CD4-positive, alpha-beta T cell treated with Interleukin-15 for 4 hours (primary cell): ENCODE measurements around the gene BRAT1.
"Not testable (repeated sequence)": the region's sequence is repeated elsewhere in the genome, so short reads cannot be mapped to it uniquely, and the experiment has no call there.

ENCODE experiments used
- DNase-seq: peaks from one replicate; pipeline ENCODE4 v3.0.0-alpha.2; 2020; ENCODE audit warnings: low spot score

BRAT1 gene

DNA sequence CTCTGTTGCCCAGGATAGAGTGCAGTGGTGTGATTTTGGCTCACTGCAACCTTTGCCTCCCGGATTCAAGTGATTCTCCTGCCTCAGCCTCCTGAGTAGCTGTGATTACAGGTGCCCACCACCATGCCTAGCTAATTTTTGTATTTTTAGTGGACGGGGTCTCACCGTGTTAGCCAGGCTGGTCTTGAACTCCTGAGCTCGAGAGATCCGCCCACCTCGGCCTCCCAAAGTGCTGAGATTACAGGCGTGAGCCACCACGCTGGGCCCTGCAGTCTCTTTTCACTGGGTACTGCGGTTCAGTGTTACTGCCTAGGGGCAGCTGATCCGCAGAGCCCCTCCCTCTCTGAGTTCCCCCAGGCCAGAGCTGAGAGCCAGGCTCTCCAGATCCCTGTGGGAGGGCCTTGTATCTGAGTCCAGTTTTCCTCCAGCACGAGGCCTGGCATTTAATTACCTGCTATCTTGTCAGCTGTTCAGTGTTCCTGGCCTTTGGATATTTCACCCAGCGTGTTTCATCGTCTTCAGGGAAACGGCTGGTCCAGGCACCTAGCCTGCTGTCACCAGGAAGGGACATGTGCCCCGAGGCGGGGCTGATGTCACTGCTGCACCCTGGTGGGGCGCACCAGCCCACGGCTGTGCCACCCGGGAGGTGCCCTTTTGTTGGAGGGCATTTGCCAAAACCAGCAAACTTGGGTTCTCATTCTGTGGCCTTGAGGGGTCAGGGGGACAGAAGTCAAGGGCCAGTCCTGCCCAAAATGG, 19.3 kb downstream of the BRAT1 start:
- DNase-seq: not testable (repeated sequence)

DNA sequence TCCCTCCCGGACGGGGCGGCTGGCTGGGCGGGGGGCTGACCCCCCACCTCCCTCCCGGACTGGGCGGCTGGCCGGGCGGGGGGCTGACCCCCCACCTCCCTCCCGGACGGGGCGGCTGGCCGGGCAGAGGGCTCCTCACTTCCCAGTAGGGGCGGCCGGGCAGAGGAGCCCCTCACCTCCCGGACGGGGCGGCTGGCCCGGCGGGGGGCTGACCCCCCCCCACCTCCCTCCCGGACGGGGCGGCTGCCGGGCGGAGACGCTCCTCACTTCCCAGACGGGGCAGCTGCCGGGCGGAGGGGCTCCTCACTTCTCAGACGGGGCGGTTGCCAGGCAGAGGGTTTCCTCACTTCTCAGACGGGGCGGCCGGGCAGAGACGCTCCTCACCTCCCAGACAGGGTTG, 21.1 kb downstream of the BRAT1 start:
- not testable (repeated sequence) for DNase-seq

DNA sequence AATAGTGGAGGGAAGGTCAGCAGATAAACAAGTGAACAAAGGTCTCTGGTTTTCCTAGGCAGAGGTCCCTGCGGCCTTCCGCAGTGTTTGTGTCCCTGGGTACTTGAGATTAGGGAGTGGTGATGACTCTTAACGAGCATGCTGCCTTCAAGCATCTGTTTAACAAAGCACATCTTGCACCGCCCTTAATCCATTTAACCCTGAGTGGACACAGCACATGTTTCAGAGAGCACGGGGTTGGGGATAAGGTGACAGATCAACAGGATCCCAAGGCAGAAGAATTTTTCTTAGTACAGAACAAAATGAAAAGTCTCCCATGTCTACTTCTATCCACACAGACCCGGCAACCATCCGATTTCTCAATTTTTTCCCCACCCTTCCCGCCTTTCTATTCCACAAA, 21.8 kb downstream of the BRAT1 start:
- DNase-seq: not testable (repeated sequence)

DNA sequence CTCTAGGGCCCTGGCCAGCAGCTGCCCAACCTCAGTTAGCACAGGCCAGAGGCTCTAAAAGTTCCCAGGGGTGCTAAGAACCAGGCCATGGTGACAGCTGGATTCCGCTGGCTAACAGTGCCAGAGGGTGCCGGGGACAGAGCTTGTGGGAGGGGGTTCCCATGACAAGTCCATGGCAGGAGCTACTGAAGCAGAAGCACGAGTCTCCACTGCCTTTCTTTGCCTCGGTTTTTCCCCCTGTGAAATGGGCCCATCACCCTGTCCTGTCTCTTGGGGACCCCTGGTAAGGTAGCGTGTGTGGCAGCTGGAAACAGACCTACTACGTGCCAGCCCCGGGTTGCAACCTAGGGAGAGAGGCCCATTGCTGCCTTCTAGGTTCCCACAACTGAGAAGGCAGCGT, 22.5 kb downstream of the BRAT1 start:
- DNase-seq: not testable (repeated sequence)

DNA sequence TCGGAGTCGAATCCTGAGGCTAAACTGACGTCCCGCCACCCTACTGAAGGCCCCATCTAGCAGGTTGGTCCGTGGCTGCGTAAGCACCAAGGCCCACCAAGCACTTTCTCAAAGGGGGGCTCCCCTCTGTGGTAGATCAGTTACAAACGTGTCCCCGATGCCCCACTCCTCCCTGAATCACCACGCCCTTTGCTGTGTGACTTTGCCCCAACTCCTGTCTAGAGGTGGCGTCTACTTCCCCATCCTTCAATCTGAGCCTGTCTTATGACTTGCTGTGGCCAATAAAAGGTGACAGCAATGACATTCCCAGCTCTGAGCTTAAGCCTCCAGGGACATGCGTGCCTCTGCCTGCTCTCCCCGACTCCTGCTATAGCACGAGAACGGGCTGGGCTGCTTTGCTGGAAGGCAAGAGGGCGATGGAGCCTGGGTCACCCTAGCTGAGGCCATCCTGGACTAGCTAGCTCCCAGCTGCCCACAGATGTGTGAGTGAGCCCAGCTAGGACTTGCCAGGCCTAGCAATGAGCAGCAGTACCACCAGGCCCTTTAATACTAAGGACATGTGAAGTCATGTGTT, 23.0 kb downstream of the BRAT1 start:
- not testable (repeated sequence) for DNase-seq

DNA sequence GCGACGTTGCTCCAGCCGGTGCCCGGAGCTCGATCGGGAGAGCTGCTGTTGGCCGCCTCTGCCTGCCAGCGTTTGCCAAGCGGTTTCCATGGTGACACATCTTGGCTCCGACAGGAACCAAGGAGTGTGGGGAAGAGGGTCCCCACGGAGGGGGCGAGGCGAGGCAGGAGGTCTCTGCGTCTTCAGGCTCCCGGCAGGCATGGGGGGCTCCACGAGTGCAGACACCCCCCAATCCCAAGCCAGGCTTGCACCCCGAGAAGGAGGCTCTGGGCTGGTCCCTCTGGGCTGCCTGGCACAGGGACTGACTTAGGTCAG, 23.6 kb downstream of the BRAT1 start:
- not testable (repeated sequence) for DNase-seq

DNA sequence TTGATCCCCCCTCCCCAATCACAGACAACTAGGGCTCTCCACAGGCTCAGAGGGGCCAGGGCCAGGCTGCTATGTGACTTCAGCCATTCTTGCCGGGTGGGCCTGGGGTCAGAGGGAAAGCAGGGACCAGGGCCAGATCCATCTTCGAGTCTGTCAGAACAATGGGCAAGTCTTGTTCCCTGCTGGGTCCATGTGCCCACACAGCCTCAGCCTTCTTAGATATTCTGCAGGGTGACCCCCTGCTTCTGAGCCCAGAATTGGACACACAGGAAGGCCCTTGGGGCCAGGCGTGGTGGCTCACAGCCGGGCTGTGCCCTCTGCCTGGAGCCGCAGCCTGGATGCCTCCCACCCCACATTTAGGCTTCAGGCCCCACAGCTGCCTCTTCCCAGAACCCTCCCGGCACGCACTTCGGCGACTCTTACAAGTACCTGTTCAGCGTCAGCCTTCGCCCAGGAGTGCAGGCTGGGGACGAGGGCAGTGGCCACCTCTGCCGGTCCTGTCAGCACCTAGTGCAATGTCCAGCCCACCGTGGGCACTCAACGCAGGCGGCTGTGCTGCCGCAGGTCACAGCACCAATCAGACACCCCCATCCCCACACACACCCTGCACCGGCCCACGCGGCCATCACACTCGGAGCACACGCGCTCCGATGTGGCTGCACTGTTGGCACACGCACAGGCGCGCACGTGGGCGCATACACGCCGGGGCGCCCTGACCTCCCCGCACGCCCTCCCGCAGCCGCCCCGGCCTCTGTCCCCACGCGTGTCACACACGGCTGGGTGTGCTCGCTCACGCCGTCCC, 24.1 kb downstream of the BRAT1 start:
- DNase-seq: not testable (repeated sequence)

DNA sequence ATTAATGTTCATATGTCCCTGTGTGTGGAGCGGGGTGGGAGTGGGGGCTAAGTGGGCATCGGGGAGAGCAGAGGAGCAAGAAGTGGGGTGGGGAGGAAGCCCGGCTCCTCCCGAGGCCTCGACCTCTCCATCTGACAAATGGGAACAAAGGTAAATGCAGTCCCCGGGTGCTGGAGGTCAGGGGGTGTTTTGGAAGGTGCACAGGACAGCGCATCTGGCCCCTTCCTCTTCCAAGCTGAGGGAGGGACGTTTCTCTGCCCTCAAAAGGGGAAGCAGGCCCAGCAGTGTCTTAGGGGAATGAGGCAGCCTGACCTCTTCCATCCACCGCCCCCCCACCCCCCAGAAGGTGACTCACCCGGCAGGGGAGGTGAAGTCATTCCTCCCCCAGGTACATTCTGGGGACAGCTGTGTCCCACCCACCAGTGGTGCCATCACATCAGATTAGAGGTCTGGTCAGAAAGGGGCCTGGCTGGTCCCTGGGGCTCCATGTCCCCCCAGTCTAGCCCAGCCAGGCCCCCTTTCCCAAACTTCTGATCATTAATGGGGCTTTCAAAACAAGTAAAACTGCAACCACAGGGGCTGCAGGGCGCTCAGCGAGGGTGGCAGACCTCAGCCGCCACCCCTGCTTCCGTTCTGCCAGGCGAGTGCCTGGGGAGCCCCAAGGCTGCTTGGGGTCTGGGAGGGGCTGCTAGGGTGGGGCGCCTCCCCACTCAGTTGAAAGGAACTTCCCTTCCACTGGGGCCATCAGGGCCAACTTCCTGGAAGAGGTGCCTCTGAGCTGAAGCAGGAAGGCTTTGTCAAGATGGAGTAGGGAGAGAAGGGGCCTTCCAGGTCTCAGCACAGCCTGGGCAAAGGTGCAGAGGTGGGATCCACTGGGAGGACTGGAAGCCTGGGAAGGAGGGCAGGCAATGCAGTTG, 25.0 kb downstream of the BRAT1 start:
- DNase-seq: peak; percentile 88

DNA sequence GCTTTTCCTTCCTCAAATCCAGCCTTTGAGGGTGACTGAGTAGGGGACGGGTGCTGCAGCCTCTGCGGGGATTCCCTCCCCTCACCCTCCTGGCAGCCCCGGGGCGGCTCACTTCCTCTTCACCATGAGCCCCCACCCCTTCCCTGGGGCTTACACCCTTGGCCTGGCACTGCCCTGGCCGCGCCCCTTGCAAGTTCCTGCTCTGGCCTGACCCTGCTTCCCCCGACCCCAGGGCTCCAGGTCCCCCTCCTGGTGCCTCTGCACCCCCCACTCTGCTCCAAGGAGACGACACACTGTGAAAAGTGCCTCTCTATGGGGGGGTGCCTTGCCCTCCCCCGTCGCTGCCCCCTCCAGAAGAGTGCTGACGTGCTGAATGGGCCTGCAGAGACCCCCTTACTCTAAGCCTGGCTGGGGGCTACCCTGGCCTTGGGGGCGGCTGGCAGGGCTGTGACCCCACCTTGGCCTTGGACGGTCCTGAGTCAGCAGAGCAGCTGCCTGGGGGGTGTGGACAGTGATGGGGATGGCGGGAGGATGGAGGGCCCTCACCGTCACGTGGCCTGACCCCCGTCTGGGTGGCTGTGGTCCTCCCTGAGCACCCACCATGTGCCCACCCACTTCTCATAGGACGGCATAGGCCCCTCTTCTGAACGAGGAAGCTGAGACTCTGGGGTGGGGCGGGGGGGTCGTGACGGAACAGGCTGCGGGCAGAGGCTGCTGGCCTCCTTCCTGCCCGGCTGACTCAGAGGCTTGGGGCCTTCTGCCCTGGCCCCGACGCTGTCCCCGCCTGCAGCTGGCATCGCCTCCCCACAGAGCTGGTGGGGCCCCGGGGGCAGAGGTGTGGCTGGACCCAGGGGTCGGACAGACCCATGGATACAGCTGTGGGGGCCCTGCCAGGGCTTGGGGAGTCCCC, 25.9 kb downstream of the BRAT1 start:
- DNase-seq: peak; percentile 64

DNA sequence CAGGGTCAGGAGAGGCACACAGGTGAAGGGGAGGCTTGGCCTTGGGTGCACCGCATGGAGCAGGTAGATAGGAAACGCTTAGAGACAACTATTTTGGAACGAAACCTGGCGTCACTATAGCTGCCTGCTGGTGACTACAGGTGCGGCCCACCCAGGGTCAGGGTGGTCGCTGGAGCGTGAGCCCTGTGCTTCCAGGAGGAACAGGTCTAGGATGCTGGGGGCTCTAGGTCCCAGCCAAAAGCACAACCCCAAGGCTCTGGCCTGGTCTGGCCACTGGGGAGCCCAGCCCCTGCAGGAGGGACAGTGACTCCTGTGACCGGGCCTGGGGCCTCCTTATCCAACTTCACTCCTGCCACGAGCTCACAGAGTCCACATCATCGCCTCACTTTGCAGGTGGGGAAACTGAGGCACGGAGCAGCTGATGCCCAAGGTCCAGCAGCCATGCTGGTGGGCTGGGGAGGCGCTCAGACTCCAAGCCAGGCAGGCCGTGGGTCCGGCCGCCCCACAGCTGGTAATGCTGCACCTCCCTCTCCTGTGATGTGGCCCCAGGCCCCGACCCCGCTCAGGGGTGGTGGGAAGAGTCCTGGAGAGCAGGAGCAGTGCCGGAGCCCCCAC, 26.7 kb downstream of the BRAT1 start:
- DNase-seq: no peak

DNA sequence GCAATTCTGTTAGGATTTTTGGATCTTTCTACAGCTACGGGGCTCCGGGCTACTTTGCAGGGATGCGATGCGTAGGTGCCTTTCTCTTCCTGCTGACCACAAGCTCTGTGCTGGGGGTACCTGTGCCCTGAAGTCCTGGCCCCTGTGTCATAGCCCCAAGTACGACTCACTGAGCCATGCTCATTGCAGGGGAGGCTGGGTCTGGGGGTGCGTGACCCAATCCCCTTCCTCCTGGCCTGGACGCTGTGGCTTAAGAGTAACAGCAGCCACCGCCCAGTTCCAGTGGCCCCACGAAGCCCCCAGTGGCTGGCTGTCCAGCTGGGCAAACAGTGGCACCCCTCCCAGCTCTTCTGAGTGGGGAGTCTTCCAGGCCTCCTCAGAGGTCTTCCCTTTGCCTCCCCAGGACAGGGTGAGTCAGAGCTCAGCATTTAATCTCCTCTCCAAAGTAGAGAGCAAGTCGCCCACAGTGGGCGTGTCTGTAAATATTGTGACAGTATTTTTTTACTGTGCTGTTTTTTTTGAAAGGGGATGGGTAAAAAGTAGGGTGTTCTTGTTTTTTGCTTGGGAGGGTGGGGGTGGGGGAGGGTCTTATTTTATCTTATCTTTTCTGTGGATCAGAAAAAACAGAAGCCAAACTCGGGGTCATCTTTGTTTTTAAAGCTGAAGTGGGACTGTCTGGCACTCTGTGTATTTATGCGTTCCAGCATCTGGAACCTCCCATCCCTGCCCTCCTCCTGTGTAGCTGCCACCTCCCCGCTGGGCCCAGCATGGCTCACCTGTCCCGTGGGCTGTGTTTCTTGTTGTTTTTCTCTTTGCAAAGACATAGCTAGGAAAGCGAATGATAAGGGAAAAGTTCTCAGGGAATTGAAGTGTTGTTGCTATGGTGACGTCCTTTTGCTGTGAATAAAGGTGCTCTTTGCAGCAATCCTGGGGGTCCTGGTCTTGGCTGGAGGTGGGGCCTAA, 27.5 kb downstream of the BRAT1 start:
- peak; percentile 73 for DNase-seq

DNA sequence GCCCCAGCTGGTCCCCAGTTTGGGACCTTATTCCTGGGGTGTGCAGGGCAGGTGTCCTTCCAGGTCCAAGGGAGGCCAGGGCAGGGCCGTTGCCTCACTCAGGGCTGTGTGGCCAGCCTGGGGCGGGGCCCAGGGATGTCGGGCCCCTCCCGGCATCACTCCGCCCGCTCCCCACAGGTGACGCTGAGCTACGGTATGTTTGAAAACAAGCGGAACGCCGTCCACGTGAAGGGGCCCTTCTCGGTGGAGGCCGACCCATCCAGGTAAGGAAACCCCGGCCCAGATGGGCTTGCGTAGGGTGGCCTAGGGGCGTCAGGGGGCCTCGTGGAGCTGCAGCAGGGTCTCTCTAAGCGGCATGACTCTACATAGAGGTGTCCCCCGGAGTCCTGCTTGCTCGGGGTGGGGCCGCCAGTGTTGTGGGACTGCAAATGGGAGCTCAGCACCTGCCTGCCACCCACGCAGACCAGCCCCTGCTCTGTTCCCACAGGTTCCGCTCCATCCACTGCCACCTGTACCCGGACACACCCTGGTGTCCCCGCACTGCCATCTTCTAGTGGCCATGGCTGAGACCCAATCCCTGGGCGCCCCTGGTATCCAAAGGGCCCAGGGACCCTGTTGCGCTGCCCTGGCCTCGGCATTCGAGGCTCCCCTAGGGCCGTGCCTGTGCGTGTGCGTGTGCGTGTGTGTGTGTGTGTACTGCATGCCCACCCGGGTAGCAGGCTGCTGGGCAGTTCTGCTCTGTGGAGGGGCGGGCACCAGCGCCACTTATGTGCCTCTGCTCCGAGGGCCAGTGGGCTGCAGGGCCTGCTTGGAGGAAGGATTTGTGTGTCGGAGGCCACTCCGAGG, 28.4 kb downstream of the BRAT1 start:
- no peak for DNase-seq

DNA sequence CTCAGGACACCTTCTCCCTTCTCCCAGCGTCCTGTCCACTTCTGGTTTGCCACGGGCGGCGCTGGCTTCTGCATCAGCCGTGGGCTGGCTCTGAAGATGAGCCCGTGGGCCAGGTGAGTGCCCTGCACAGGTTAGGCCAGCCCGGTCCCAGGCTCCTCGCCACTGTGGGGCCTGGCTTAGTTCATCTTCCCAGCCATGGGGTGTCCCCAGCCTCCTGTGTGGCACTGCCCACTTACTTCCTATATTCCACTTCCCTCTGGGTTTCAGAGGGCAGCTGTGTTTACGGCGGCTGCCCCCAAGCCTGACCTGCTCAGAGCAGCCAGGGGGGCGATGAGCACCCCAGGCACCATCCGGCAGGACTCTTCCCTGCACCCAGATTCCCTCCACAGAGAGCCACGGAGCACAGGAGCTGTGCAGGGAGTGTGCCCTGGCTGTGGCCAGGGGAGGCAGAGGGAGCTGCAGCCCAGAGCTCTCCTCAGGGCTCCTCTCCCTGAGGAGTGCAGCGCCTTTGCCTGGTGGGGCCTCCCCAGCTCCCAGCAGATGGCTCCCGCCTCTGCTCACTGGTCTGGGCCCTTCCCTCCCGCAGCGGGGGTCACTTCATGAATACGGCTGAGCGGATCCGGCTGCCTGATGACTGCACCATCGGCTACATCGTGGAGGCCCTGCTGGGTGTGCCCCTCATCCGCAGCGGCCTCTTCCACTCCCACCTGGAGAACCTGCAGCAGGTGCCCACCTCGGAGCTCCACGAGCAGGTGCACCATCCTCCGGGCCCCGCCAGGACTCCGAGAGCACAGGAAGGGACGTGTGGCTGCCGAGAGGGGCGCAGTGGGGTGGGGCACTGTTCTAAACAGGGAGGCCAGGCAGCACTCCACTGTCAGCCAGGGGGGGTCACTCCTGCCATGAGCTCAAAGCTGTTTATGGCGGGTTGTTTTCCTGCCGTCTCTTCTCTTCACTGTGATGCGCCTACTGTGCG, 29.4 kb downstream of the BRAT1 start:
- DNase-seq: no peak

DNA sequence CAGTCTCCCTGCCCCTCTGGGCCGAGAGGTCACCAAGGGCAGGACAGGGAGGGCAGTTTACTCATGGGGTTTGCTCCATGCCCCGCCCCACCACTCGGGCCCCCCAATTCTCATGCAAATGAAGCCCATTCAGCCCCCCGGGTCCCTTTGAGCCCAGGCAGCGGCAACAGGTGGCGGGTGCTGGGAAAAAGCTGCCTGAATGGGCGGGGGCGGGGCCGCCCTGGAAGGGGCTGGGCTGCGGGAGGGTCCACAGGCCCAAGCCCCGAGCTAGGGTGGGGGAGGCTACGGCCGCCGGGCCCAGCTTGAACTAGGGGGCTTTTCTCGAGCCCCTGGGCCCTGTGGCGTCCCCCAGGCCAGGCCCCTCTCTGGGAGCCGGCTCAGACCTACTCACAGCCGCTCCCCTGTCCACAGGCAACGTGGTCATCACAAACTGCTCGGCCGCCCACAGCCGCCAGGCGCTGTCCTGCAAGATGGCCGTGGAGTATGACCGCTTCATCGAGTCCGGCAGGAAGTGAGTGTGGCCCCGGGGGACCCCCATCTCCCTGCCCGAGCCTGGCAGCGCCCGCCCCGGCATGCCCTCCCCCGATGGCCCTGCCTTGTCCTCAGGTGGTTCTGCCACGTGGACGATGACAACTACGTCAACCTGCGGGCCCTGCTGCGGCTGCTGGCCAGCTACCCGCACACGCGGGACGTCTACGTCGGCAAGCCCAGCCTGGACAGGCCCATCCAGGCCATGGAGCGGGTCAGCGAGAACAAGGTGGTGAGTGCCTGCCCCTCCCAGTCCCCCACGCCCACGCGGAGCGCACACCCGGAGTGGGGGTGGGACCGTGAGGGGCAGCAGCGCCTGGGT, 30.3 kb downstream of the BRAT1 start:
- DNase-seq: no peak

DNA sequence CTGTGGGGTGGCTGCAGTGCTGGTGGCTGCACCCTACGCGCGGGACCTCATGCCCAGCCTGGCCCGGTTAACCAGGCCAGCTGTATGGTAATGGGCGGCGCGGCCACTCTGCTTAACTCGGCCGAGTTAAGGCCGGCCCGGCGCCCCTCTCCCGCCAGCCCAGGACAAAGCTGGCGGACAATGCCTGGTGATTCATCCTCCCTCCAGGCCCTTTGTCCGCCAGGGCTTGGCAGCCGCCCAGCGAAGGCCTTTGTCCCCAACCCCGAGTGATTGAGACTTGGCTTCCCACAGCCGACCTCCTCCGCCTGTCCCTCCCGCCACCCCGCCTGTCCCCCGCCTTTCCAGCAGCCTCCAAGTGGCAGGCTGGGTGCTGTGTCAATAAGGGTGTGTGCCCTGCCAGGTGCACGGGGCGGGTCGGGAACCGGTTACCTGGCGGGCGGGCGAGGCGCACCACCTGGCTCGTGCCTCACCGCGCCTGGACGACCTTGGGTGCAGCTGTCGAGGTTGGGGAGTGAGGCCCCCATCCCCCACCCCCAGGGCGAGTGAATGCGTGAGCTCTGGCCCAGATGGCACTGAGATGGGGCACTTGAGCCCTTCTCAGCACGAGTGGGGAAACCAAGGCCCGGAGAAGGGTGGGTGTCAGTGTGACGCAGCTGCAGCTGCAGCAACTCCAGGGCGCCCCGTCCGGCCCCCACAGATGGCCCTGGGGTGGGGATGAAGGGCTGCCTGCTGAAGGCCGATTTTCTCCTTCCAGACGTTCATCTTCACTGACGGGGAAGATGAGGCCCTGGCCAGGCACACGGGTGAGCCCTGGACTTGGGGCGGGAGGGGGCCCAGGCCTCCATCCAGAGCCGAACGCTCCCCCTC, 31.1 kb downstream of the BRAT1 start:
- no peak for DNase-seq
